Body of pancreas (tissue), 4 donors: ENCODE data around the gene FAM184B. TPM values are rescaled to one million over a fixed set of nuclear protein-coding genes. Genes with fewer than 3 reads are reported as not detected.
A peak's percentile ranks its signal among the peaks of the same experiment; 100 is the strongest.

Experiments used
- ATAC-seq: fragments of 150-250 bp; one replicate; pipeline ENCODE4 v1.9.1; 2016
- DNase-seq, 4 donors: peaks; one replicate each; pipeline ENCODE4 v3.0.0-alpha.2; 2019
- H3K27ac ChIP-seq, 4 donors: fragments of 200-600 bp; sonication (generic); 1 replicate in 3 of 4; 2 replicates in 1 of 4; pipeline versions ENCODE4 v1.5.1 to v1.6.1; 2016 to 2019; ENCODE audit warnings: mild to moderate bottlenecking in 1 of 4, mixed read lengths in 1 of 4, moderate library complexity in 1 of 4
- H3K27me3 ChIP-seq, 2 donors: fragments of 200-600 bp; sonication (generic); one replicate each; pipeline ENCODE4 v1.6.0; 2016; ENCODE audit warnings: mild to moderate bottlenecking in 1 of 2
- H3K36me3 ChIP-seq, 2 donors: fragments of 200-600 bp; sonication (generic); replicated peaks in 1 of 2; 2 replicates each; pipeline ENCODE4 v1.5.1; 2016; ENCODE audit warnings: low read depth in 2 of 2; ENCODE audit not compliant: insufficient read depth in 1 of 2
- H3K4me1 ChIP-seq: fragments of 200-600 bp; sonication (generic); one replicate; pipeline ENCODE4 v1.6.0; 2016
- H3K4me3 ChIP-seq, 2 donors: fragments of 200-600 bp; sonication (generic); 1 replicate in 1 of 2; 2 replicates in 1 of 2; pipeline ENCODE4 v1.5.1; 2016 to 2019
- H3K9me3 ChIP-seq, 3 donors: fragments of 200-600 bp; sonication (generic); 1 replicate in 2 of 3; 2 replicates in 1 of 3; pipeline ENCODE4 v1.5.1; 2016
- POLR2A ChIP-seq, 3 donors: fragments of 450-650 bp; IDR thresholded peaks; one replicate each; pipeline ENCODE4 v1.6.1; 2016; ENCODE audit warnings: antibody characterized with exemption in 3 of 3, mild to moderate bottlenecking in 2 of 3
- WGBS, 2 donors: methylation state at CpG; one replicate each; pipeline ENCODE4 v1.1.5; 2017; 5-methylcytosine and 5-hydroxymethylcytosine counted together
- intact Hi-C: fragments of 100-400 bp; cut with DNase I; formaldehyde crosslinking; loops from one replicate; pipeline ENCODE4 v1.15.1; 2023
- total RNA-seq, 2 donors: library from RNA; depleted of rRNA; stranded (reverse); fragments of >200 nt; gene quantifications; one replicate each; pipeline ENCODE4 v1.1.0, GENCODE V29; 2016
- TF ChIP-seq, protein P1 (sequence below), 7 experiments: fragments of 450-650 bp in 4 of 7; fragments of 200-600 bp in 3 of 7; sonication (generic) in 3 of 7; IDR thresholded peaks; one replicate each; pipeline ENCODE4 v1.5.1; 2016 to 2019; ENCODE audit warnings: antibody characterized with exemption in 7 of 7

Gene FAM184B
- total RNA-seq, 2 donors from 2014 or later = not detected

DNA sequence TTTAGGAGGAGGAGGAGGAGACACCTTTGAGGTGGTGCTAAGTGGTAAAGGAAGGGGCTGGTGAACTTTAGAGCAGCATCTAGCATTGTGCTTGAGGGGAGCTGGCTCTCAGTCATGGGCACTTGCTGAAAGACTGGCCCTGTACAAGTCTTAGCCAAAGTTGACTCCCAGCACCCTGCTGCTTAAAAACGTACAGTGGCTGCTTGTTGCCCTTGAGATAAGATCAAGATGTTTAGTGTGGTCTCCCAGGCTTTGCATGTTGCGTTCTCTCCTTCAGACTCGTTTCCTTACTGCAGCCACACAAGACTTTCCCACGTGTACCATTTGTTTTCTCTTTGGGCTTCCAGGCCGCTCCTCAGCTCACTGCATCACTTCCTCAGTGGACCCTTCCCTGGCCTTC, 165.1 kb downstream of the FAM184B start:
- Histone ChIP-seq H3K27ac (no peak overlapping the region), H3K4me3 (no peak overlapping the region), H3K27me3 (no peaks in the 10 kb centered on the region), H3K36me3 (no peaks in the 10 kb centered on the region), H3K9me3 (no peaks in the 10 kb centered on the region), H3K4me1 (peaks cover 43% of the 10 kb centered on the region)
- intact Hi-C loops = no loop called here
- 41 to 58% methylated on average over 5 of the region's 5 CpGs for WGBS, 2 donors
- ATAC-seq (no peak), DNase-seq (no peak)
- TF ChIP-seq, protein P1, sequence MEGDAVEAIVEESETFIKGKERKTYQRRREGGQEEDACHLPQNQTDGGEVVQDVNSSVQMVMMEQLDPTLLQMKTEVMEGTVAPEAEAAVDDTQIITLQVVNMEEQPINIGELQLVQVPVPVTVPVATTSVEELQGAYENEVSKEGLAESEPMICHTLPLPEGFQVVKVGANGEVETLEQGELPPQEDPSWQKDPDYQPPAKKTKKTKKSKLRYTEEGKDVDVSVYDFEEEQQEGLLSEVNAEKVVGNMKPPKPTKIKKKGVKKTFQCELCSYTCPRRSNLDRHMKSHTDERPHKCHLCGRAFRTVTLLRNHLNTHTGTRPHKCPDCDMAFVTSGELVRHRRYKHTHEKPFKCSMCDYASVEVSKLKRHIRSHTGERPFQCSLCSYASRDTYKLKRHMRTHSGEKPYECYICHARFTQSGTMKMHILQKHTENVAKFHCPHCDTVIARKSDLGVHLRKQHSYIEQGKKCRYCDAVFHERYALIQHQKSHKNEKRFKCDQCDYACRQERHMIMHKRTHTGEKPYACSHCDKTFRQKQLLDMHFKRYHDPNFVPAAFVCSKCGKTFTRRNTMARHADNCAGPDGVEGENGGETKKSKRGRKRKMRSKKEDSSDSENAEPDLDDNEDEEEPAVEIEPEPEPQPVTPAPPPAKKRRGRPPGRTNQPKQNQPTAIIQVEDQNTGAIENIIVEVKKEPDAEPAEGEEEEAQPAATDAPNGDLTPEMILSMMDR (IDR thresholded peaks at IDR 0.05) = no peak
- no peak for TF ChIP-seq POLR2A (IDR thresholded peaks at IDR 0.05)

DNA sequence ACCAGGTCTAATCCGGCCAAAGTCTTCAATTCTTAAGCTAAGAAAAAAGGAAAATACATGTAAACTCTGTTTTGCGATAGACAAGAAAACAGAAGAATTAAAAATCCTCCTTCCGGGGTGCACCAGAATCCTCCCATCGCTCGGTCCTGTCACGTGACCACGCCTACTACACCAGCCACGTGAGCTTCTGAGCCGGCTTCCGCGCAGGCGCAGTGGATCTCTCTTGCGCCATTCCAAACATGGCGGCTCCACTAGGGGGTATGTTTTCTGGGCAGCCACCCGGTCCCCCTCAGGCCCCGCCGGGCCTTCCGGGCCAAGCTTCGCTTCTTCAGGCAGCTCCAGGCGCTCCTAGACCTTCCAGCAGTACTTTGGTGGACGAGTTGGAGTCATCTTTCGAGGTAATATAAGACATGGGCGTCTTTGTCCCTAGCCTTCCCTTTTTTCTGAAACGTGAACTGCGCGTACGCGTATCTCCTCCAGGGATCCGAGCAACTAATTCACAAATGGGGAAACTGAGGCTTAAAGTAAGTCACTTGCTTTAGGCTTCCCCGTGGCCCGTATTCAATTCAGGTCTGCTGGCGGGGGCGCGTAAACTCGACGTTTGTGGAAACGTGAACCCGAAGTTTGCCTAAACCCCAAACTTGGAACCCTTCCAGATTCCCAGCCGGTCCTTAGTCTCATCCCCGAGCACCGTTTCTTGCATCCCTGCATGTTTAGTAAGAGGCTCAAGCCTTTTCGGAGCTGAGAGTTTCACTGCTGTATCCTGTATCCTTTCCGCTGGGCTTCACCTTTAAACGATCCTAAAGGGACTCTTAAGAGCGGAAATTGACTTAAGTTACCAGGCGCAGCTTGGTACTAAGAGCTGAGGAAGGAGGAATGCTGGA, 166.8 kb downstream of the FAM184B start, which contains the start of gene MED28:
Gene MED28 (plus strand): TSS at position 226 of the 884 bp plus-strand sequence. CDS start 14 bp downstream, at position 240.
- 0% methylated on average over 40 to 46 of the region's 46 CpGs for WGBS, 2 donors
- Histone ChIP-seq H3K27ac (peak within 1 kb of the TSS; percentile 26 to 76 (median 72)), H3K4me1 (peaks cover 43% of the 10 kb centered on the region), H3K27me3 (no peaks in the 10 kb centered on the region), H3K36me3 (no peaks in the 10 kb centered on the region), H3K9me3 (no peaks in the 10 kb centered on the region), H3K4me3 (peak within 1 kb of the TSS; percentile 64 to 71)
- ATAC-seq = peak; percentile 98
- peak; percentile 63 to 93 (median 91) for TF ChIP-seq POLR2A (IDR thresholded peaks at IDR 0.05)
- TF ChIP-seq, protein P1 (IDR thresholded peaks at IDR 0.05) = peak in 4 of 7 experiments; percentile 7 to 31 (median 18)
- intact Hi-C loops = no loop called here
- peak; percentile 96 to 98 (median 98) for DNase-seq

DNA sequence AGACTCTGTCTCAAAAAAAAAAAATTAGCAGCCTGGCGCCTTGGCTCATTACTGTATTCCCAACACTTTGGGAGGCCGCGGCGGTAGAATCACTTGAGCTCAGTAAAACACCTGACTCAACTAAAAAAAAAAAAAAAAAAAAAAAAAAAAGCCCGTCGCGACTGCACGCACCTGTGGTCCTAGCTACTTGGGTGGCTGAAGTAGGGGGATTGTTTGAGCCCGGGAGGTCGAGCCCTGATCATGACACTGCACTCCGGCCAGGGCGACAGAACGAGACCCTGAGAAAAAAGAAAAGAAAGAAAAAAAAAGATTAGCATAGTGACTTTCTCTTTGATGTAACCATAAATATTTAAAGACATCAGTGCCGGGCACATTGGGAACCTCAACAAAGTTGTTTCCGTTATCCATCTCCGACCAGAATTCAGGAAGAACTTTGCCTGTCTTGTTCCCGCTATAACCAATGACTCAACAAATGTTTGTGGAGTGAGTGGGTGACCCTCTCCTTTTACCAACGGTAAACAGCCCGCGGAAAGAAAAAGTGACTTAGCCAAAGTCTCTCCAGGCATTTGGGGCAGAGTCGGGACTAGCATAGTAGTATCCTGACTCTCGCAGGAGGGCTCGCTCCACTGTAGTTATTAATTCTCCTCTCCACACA, 167.5 kb downstream of the FAM184B start:
- intact Hi-C loops = no loop called here
- peak; percentile 74 for ATAC-seq
- H3K9me3 ChIP-seq = no peaks in the 10 kb centered on the region
- no peak for TF ChIP-seq POLR2A (IDR thresholded peaks at IDR 0.05)
- TF ChIP-seq, protein P1 (IDR thresholded peaks at IDR 0.05) = no peak
- 2 to 4% methylated on average over 23 of the region's 23 CpGs for WGBS, 2 donors
- no peaks in the 10 kb centered on the region for H3K36me3 ChIP-seq
- peaks cover 36% of the 10 kb centered on the region for H3K4me1 ChIP-seq
- peak overlapping the region; percentile 26 to 76 (median 72) for H3K27ac ChIP-seq
- DNase-seq = peak in 2 of 4 donors; percentile 18 to 29
- peak overlapping the region; percentile 64 to 71 for H3K4me3 ChIP-seq
- no peaks in the 10 kb centered on the region for H3K27me3 ChIP-seq

DNA sequence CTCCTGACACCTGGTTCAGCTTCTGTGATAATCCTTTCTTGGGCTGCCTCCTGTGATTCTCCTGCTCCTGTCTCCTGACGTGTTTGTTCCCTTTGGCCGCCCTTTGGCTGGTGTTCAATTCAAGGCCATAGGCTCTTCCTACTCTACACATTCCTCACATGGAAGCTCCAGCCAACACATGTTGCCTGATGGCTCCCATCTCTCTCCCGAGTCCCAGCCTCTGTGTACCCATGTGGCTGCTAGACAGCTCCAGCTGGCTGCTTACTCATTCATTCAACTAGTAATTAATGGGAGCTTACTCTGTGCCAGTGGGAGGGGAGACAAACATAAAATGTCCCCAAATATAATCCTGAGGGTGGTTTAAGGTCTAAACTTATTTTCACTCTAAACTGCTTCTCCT, 176.2 kb downstream of the FAM184B start:
- 71 to 80% methylated on average over 3 of the region's 3 CpGs for WGBS, 2 donors
- Histone ChIP-seq H3K4me3 (no peak overlapping the region), H3K27ac (no peak overlapping the region), H3K9me3 (no peaks in the 10 kb centered on the region), H3K36me3 (peaks cover 0 to 12% of the 10 kb centered on the region in 2 donors), H3K4me1 (no peaks in the 10 kb centered on the region), H3K27me3 (no peaks in the 10 kb centered on the region)
- TF ChIP-seq, protein P1 (IDR thresholded peaks at IDR 0.05) = no peak
- no peak for TF ChIP-seq POLR2A (IDR thresholded peaks at IDR 0.05)
- intact Hi-C loops = no loop called here
- DNase-seq = no peak
- no peak for ATAC-seq
